HEK293T (cell line): ENCODE results near the gene C1orf87.

Experiments used
- CTCF ChIA-PET: fragments of 350-600 bp; formaldehyde crosslinking; extraction: SDS; loops from one replicate; lab custom pipeline; 2021; ENCODE audit warnings: antibody characterized with exemption, inconsistent platforms; lab: Yijun Ruan, JAX
- POLR2A ChIA-PET: fragments of 350-600 bp; formaldehyde crosslinking; extraction: SDS; loops from one replicate; lab custom pipeline; 2020; ENCODE audit warnings: antibody characterized with exemption, inconsistent platforms; lab: Yijun Ruan, JAX
- DNase-seq: peaks from one replicate; pipeline ENCODE4 v3.0.0; 2012; ENCODE audit warnings: mixed read lengths; ENCODE audit errors: extremely low spot score
- ARNT ChIP-seq: fragments of 450-650 bp; IDR thresholded peaks from 2 replicates; pipeline ENCODE4 v1.6.1; 2017; ENCODE audit warnings: mild to moderate bottlenecking
- BHLHE40 ChIP-seq: fragments of 450-650 bp; IDR thresholded peaks from 2 replicates; pipeline ENCODE4 v1.6.1; 2016; ENCODE audit warnings: mild to moderate bottlenecking, moderate library complexity, borderline replicate concordance
- CTBP1 ChIP-seq: fragments of 450-650 bp; IDR thresholded peaks from 2 replicates; pipeline ENCODE4 v1.6.1; 2016; ENCODE audit warnings: borderline replicate concordance
- ELF4 ChIP-seq: fragments of 450-650 bp; IDR thresholded peaks from 2 replicates; pipeline ENCODE4 v1.6.1; 2017; ENCODE audit warnings: antibody characterized with exemption
- FOXA1 ChIP-seq: fragments of 450-650 bp; IDR thresholded peaks from 2 replicates; pipeline ENCODE4 v1.6.1; 2016; ENCODE audit warnings: mild to moderate bottlenecking
- FOXK2 ChIP-seq: fragments of 450-650 bp; IDR thresholded peaks from 2 replicates; pipeline ENCODE4 v1.6.1; 2016; ENCODE audit warnings: mild to moderate bottlenecking
- FOXM1 ChIP-seq: fragments of 450-650 bp; IDR thresholded peaks from 2 replicates; pipeline ENCODE4 v1.6.1; 2017; ENCODE audit warnings: mild to moderate bottlenecking, borderline replicate concordance
- HDGF ChIP-seq: fragments of 450-650 bp; IDR thresholded peaks from 2 replicates; pipeline ENCODE4 v1.6.1; 2017; ENCODE audit warnings: antibody characterized with exemption, borderline replicate concordance
- L3MBTL2 ChIP-seq: fragments of 450-650 bp; conservative IDR thresholded peaks from 2 replicates; pipeline ENCODE4 v1.6.1; 2016; ENCODE audit warnings: mild to moderate bottlenecking
- LEF1 ChIP-seq: fragments of 450-650 bp; IDR thresholded peaks from 2 replicates; pipeline ENCODE4 v1.6.1; 2017; ENCODE audit warnings: mild to moderate bottlenecking, borderline replicate concordance
- NFRKB ChIP-seq: fragments of 450-650 bp; IDR thresholded peaks from 2 replicates; pipeline ENCODE4 v1.6.1; 2016; ENCODE audit warnings: mild to moderate bottlenecking, moderate library complexity
- SP1 ChIP-seq: fragments of 450-650 bp; IDR thresholded peaks from 2 replicates; pipeline ENCODE4 v1.6.1; 2017
- SUZ12 ChIP-seq: fragments of 450-650 bp; IDR thresholded peaks from 2 replicates; pipeline ENCODE4 v1.6.1; 2016; ENCODE audit warnings: mild to moderate bottlenecking
- TARDBP ChIP-seq: fragments of 450-650 bp; IDR thresholded peaks from 2 replicates; pipeline ENCODE4 v1.6.1; 2016
- ZNF384 ChIP-seq: fragments of 450-650 bp; IDR thresholded peaks from 2 replicates; pipeline ENCODE4 v1.6.1; 2016
- TF ChIP-seq, protein P1 (sequence below): fragments of 450-650 bp; IDR thresholded peaks from 2 replicates; pipeline ENCODE4 v1.6.1; 2016

C1orf87 gene

DNA sequence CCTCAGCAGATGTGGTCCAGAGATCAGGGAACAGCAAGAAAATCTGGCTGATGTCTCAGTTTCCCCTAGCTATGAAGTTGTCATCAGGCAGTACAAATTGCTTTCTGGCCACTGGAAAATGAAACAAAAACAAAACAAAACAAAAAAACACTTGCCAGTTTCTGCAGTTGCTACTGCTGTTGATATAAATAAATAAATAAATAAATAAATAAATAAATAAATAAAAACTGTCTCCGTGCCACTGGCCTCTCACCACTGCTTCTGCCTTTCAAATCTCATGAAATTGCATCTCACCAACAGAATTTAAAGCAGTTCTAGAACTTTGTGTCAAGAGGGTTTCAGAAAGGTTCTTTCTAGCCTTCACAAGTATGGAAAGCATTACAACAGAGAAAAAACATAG is 62.9 kb downstream of the C1orf87 start:
- ChIA-PET POLR2A (no interaction called here), CTCF (no interaction called here)
- DNase-seq = no peak
- no peak for TF ChIP-seq L3MBTL2
- no peak for TF ChIP-seq FOXK2
- TF ChIP-seq SP1 = no peak
- TF ChIP-seq FOXM1 = no peak
- TF ChIP-seq FOXA1 = no peak
- TF ChIP-seq NFRKB = no peak
- TF ChIP-seq SUZ12 = no peak
- no peak for TF ChIP-seq TARDBP
- no peak for TF ChIP-seq LEF1
- TF ChIP-seq ELF4 = no peak
- TF ChIP-seq HDGF = no peak

DNA sequence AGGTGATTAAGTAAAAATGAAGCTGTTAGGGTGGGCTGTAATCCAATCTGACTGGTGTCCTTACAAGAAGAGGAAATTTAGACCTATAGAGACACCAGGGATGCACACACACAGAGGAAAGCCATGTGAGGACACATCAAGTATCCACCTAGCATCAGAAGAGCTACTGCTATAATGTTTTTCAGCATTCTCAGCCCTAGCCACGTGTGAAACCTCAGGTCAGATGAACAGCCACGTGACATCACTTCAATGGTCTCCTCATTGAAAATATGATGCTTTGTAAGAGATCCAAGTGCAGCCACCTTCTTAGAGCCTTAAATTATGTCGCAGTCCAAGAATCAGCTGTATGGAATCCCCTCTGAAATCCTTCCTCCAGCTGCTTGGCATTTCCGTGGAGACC is 65.1 kb downstream of the C1orf87 start:
- POLR2A ChIA-PET = no interaction called here
- TF ChIP-seq HDGF (no peak), TARDBP (no peak), L3MBTL2 (no peak), CTBP1 (no peak), BHLHE40 (no peak), ARNT (no peak), ZNF384 (no peak), FOXM1 (no peak), SP1 (no peak), FOXK2 (no peak), ELF4 (no peak), SUZ12 (no peak), NFRKB (no peak), FOXA1 (no peak)
- TF ChIP-seq, protein P1, sequence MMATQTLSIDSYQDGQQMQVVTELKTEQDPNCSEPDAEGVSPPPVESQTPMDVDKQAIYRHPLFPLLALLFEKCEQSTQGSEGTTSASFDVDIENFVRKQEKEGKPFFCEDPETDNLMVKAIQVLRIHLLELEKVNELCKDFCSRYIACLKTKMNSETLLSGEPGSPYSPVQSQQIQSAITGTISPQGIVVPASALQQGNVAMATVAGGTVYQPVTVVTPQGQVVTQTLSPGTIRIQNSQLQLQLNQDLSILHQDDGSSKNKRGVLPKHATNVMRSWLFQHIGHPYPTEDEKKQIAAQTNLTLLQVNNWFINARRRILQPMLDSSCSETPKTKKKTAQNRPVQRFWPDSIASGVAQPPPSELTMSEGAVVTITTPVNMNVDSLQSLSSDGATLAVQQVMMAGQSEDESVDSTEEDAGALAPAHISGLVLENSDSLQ = no peak
- no peak for DNase-seq
- CTCF ChIA-PET = interaction anchor here (0.9 kb wide), 1 partner anchor 9 kb away, joined by 4 read pairs; no protein-coding TSS in a partner anchor

DNA sequence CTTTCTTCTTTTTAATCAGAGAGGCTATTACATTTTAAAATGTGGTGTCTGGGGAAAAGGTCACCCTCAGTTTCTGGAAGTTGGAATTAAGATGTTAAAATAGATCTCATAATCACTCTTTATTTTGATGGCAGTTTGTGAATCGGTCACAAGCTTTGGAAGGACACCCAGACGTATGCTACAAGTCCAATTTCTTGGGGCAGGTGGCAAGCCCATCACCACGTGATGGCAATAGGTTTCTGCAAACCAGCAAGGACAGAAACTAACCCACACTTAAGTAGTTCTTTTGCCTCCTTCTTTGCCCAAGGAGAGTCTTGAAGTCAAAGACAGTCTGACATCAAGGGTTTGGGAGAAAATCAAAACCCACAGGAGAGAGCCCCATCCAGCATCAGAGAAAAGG is 72.9 kb downstream of the C1orf87 start:
- DNase-seq = no peak
- CTCF ChIA-PET = no interaction called here
- POLR2A ChIA-PET = no interaction called here
- TF ChIP-seq CTBP1 (no peak), TARDBP (no peak), ELF4 (no peak), ARNT (no peak), HDGF (no peak), FOXK2 (no peak), L3MBTL2 (no peak), ZNF384 (no peak), SP1 (no peak), NFRKB (no peak), FOXA1 (no peak)

DNA sequence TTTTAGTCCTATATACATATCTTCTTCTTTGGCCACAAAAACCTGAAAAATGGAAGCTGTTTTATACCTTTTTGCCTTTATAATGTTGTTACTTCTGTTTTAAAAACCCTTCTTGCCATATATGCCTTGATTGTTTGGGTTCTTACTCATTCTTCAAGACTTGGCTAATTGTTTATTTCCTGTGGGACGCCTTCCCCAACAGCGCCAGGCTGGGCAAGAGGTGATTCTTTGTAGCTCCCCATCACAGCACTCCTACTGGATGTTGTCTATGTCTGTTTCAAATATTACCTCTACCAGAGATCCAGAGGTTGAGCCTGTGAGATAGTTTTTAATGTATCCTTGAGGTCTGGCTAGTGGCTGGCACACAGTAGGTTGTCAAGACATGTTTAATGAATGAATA is 73.8 kb downstream of the C1orf87 start:
- POLR2A ChIA-PET = no interaction called here
- CTCF ChIA-PET = no interaction called here
- DNase-seq = no peak
- TF ChIP-seq CTBP1 (no peak), SP1 (no peak), LEF1 (no peak), HDGF (no peak), FOXM1 (no peak), SUZ12 (no peak), ELF4 (no peak), ARNT (no peak), FOXK2 (no peak), L3MBTL2 (no peak), TARDBP (no peak), ZNF384 (no peak), BHLHE40 (no peak), FOXA1 (no peak), NFRKB (no peak)
- TF ChIP-seq, protein P1 = no peak

DNA sequence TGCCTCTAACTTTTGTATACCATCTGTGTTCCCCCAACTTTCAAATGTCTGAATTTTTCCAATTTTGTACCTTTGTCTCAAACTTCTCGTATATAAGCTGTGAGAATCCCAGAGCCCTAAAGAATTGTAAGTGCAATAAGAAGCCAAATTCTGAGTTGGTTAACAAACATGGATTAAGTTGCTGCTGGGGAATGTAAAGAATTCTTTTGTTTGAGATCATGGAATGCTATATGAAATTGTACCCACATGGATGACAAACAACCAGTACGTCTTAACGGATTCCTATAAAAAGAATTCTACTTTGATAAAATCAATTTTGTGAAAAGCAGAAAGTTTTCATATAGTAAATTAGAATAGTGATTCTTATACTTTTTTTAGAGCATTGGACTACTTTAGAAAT is 74.6 kb downstream of the C1orf87 start:
- no peak for DNase-seq
- POLR2A ChIA-PET = no interaction called here
- CTCF ChIA-PET = interaction anchor here (1.0 kb wide), 1 partner anchor 10 kb away, joined by 4 read pairs; no protein-coding TSS in a partner anchor
- no peak for TF ChIP-seq HDGF

DNA sequence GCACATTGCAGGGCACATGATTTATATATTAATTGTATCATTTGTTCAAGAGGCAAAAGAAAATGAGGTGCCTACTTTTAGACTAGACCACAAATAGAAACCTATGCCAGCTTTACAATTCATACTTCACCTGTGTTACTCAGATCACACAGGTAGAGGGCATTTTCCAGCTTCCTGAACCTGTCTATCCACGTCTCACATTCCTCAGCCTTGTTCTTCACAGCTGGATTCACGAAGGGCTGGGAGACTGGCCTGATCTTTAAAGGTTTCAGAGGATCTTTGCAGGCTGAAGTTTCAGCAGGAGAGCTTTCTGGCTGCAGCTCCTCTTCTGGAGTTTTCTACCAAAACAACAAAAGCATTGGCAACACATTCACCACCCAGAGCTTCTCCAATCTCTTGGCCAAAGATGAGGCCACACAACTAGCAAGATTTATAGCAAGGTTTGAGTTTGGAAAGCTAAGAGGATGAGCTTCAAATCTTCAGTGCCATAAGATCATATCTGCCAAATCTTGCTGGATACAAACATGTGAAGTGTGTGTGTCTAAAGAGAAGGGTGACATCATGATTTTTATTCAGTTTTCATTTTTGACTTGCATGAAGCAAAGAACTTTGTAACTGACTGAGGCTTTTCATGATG is 76.0 kb downstream of the C1orf87 start:
- POLR2A ChIA-PET = no interaction called here
- DNase-seq = no peak
- TF ChIP-seq ZNF384 (no peak), ARNT (no peak), FOXK2 (no peak), FOXA1 (no peak), SUZ12 (no peak)
- CTCF ChIA-PET = no interaction called here
